Transverse colon (tissue), 4 donors: Measurements from ENCODE around the gene CEACAM19.
"Not testable (repeated sequence)": the region's sequence is repeated elsewhere in the genome, so short reads cannot be mapped to it uniquely, and the experiment has no call there.

Experiments
- CTCF ChIP-seq, 5 experiments: fragments of 200-600 bp in 3 of 5; fragments of 450-650 bp in 2 of 5; sonication (generic) in 3 of 5; IDR thresholded peaks; 1 replicate in 2 of 5; 2 replicates in 3 of 5; pipeline ENCODE4 v1.5.1; 2016 to 2017; ENCODE audit warnings: antibody characterized with exemption in 5 of 5, inconsistent platforms in 3 of 5, mild to moderate bottlenecking in 2 of 5, moderate library complexity in 1 of 5
- EP300 ChIP-seq: sonication (generic); formaldehyde crosslinking; IDR thresholded peaks from one replicate; pipeline ENCODE4 v1.6.1; 2017; ENCODE audit warnings: antibody characterized with exemption, low read depth
- POLR2A ChIP-seq: fragments of 450-650 bp; IDR thresholded peaks from one replicate; pipeline ENCODE4 v1.6.1; 2016; ENCODE audit warnings: antibody characterized with exemption, mild to moderate bottlenecking, moderate library complexity
- POLR2AphosphoS5 ChIP-seq, 3 donors: sonication (generic); formaldehyde crosslinking; IDR thresholded peaks; one replicate each; pipeline ENCODE4 v1.6.1; 2016; ENCODE audit warnings: antibody characterized with exemption in 3 of 3

- TF ChIP-seq POLR2A; EP300; CTCF (IDR thresholded peaks at IDR 0.05); POLR2AphosphoS5 (IDR thresholded peaks at IDR 0.05): not testable (repeated sequence)
Observed at GRCh38 chr19:44720396-44720795, 49.1 kb downstream of the CEACAM19 start.
